IPS-18c (cell line): Measurements from ENCODE around the gene ING4.

Source experiments
- H3K4me3 ChIP-seq: 2 replicates; pipeline ENCODE4 v1.7.0; 2013; ENCODE audit warnings: low read depth, mild to moderate bottlenecking, low read length, moderate library complexity; ENCODE audit not compliant: insufficient read depth
- H3K9me3 ChIP-seq: one replicate; pipeline ENCODE4 v1.6.1; 2013; ENCODE audit warnings: mild to moderate bottlenecking, low read length, moderate library complexity; ENCODE audit not compliant: control insufficient read depth, insufficient read depth

ING4 gene

DNA sequence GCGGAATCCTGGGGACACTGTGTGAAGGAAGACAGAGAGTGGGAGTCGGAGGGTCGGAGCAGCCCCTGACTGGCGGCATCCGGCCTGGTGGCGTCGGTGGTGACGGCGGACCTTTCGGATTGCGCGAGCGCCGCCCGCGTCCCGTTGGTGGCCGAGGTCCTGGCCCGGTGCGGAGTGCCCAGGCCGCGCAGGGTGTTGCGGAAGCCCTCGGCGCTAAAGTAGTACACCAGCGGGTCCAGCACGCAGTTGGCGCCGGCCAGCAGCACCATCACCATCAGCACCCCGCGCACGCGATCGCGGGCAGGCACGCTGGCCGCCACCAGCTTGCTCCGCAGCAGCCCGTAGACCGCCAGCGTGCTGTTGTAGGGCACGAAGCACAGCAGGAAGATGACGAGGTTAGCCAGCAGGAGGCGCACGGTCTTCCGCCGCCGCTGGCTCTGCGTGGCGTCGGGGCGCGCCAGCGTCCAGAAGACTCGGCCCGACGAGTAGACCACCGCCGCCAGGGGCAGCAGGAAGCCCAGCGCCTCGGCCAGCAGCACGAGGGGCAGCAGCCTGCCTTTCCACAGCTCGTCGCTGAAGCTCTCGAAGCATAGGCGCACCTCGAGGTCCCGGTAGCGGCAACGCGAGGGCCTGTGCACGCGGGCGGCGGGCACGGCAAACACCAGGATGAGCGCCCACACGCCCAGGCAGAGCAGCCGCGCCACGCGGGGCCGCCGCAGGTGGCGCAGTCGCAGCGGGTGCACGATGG, 42.6 kb downstream of the ING4 start:
- Histone ChIP-seq H3K4me3 (no peak overlapping the region), H3K9me3 (no peaks in the 10 kb centered on the region)

DNA sequence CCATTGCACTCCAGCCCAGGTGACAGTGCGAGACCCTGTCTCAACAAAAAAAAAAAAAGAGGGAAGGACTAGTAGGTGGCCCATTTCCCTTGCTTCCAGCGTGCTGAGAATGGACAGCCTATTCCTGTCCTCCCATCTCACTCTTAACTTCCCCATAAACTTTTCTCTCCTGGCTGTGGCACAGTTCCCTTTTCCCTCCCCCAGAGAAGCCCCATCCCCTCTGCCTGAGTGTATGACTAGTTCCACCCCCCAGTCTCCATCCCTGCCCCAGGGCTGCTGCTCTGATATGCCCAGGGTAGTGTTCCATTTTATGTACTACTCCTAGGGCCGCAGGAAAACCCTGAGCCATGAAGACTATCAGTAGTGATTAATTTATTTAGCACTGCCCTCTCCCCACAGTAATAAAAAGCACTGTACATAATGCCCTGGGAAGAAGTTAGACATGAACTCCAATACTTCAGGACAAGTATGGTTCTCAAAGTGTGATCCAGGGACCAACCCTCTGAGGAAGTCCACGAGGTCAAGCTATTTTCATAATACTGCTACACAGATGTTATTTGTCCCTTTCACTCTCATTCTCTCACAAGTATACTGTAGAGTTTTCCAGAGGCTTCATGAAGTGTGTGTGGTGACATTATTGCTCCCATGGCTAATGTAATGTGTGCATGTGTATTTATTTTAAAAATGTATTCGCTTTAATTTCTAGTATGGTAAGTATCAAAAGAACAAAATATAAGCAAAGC, 44.3 kb downstream of the ING4 start:
- Histone ChIP-seq H3K4me3 (no peak overlapping the region), H3K9me3 (no peaks in the 10 kb centered on the region)

DNA sequence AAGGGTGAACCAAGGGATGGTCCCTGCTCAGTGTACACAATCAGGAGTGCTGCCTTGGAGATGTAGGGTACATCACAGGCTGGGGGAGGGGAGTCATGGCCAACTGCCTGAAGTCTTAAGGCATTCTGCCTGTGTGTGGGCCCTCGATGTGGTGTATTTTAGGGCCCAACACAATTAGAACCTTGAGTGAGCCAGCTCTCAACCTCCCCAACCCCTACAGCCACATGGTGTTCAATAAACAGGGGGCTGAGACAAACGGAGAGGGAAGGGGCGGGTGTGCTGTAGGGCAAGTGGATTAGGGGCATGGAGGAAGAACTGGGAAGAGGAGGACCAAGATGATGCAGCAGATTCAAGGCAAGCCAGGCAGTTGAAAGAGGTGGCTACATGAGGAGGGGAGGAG, 47.1 kb downstream of the ING4 start:
- Histone ChIP-seq H3K9me3 (no peaks in the 10 kb centered on the region), H3K4me3 (no peak overlapping the region)

DNA sequence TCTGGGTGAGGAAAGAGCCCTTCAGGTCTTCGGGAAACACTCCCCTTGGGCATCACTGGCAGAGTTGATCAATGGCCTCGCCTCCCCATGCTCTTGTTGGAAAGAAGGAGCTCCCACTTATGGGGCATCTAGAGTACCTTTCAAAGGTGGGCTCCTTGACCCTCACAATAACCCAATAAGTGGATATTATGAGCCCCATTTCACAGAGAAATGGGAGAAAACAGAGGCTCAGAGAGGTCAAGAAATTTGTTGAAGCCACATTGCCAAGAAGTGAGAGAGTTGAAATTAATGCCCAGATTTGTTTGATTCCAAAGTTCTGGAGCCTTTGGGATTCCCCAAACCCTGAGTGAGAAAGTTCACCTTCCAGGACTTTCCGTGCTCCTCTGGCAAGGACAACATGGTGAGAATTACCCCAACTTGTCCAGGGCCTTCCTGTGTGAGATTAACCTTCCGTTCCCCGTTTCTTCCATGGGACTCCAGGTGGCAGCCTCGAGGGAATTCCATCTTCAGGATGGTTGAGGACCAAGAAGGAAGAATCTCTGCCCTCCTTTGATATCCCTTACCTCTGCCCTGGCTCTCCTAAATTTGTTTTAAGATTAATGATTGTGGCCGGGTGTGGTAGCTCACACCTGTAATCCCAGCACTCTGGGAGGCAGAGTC, 48.3 kb downstream of the ING4 start:
- no peaks in the 10 kb centered on the region for H3K9me3 ChIP-seq
- no peak overlapping the region for H3K4me3 ChIP-seq

DNA sequence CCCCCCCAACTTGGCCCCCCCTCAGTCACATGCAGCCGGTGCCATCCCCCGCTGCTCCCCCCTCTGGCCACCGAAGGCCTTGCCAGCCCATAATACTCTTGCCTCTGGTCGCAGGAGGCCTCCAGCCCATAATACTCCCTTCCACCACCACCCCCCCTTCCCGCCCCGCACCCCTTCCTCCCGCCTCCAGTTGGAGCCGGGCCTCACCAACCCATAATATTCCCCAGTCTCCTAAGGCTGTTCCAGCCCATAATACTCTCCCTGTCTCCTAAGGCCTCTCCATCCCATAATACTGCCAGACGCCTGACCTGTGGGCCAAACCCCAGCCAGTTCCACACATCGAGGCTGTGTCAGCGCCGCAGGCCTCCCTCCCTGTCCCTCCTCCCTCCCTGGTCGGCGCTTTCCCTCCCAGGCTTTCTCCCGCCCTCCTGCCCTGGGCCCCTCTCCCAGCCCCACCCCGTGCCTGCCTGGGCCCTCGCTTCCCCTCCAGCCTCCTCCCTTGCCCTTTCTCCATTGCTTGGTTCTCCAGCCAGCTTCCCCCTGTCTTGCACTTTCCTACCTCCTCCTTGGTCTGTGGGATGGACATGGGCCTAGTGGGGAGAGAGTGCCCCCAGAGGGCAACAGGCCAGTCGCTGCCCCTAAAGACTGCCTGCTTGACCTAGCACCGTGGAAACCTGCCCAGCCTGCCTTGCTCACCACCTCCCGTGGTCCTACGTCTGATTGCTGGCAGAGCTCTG, 49.0 kb downstream of the ING4 start:
- H3K9me3 ChIP-seq, result no peaks in the 10 kb centered on the region
- peak overlapping the region; percentile 15; the same call in 1 of the 2 replicates for H3K4me3 ChIP-seq

DNA sequence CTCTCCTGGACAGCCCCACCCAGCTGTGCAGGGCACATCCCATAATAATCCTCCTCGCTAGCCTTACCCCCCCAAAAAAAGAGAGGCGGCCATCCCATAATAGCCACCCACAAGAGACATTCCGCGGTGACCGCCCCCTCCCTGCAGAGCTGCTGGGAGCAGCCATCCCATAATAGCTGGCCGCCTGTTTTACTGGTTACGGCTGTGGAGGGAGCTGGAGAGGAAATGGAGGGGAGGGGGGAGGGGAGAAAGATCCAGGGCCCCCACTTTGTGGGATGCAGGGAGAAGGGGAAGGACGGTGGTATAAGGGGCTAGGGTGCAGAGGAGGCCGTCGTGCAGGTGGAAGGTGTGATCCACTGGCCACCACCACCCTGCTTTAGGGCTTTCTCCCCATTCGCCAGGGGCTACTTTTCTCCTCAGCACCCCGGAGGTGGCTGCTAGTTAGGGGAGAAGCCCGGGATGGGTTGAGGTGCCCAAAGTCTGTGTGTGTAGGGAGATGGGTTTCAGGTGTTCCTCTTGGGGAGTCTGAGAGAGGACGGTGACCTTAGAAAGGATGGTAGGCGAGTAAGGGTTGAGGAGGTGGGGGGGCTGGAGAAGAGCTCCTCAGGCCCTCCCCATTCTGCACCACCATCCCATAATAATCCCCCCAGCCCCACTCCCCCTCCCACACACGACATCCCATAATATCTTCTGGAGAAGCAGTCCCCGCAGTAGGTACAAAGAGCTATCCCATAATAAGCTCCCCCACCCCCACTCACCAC, 49.7 kb downstream of the ING4 start:
- Histone ChIP-seq H3K4me3 (peak overlapping the region; percentile 40; the same call in 1 of the 2 replicates), H3K9me3 (no peaks in the 10 kb centered on the region)

DNA sequence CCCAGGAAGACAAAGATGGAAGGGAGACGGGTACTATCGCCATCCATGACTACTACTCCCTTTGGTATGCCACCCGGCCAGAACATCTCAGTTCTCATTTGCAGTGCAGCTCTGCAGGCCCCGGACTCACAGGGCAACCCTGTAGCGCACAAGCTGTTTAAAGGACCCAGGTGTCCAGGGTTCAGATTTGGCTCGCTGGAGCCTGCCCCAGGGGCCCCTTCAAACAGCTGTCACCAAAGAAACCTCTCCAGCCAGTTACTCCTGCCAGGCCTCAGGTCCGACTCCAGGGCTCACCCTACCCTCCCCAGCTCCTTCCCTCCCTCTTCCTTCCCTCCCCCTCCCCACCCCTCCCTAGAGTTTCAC, 50.3 kb downstream of the ING4 start:
- Histone ChIP-seq H3K4me3 (no peak overlapping the region; the same call in 1 of the 2 replicates), H3K9me3 (no peaks in the 10 kb centered on the region)

DNA sequence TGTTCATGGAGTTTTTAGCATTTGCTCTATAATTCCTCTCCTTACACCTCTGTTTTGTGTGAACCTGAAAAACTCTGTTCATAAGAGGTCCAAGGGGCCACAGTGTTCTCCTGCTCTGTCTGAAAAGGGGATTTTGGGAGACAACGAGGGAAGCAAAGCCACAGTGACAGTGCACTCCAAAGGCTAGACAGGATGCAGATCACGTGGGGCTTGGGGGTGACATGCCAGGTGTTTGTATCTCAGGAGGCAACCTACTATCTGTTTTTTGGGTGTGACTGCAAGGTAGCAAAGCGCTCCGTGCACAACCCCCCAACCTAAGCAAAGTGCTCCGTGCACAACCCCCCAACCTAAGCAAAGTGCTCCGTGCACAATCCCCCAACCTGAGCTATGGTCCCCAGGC, 50.7 kb downstream of the ING4 start:
- Histone ChIP-seq H3K9me3 (no peaks in the 10 kb centered on the region), H3K4me3 (no peak overlapping the region)

DNA sequence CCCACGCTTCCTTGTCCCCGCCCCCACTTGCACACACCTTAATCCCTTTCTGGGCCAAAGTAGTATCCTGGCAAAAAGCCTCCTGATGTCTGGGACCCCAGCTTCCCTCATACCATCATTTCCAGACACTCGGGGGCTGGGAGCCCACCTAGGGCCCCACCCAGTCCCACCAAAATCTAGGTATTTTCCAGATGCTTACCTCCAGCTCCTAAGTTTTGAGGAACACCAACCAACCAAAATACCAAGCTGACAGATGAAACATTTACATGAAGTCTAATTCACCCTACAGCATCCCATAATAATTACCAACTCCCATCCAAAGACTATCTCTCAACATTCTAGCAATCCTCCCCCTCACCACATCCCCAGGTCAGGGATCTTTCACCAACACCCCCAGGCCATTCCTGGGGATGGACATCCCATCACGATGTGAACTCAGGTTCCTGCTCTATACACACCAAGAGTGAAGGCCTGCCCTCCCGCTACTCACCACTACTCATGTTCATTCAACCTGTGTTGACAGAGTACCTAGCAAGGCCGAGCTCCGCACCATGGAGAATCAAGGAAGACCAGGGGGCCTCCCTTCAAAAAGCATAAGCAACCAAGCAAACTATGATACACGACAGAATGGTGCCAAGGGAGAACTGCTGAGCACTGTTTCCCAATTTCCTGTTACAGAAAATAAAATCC, 54.2 kb downstream of the ING4 start:
- no peaks in the 10 kb centered on the region for H3K9me3 ChIP-seq
- no peak overlapping the region for H3K4me3 ChIP-seq

DNA sequence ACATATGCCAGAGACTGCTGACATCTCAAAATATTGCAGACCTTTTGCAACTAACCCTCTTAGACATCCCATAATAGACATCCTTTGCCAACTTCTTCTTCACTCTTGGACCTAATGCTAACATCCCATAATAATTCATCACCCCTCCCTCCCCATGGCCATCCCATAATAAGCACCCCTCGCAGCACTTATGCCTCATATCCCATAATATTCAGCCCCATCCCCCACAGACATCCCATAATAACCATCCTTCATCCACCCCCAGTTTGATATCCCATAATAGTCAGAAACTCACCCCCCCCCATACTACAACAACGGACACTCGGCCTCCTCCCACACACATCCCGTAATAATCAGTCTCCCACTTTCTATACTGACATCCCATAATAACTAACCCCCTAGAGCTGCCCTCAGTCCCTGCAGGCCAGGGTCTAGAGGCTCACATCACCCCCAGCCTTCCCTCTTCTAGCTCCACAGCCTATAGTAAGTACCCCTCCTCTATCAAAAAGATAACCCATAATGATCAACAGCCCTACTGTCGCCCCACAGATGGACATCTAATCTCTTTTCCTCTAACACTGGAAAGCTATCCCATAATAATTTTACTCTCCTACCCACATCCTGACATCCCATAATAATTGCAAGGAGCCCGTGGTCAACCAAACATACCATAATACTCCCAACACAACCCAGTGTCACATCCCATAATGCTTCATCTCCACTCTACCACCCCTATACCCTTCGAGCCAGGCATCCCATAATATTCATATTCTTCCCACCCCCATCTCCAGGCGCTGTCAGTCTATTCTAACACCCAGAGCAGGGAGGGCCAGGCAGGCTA, 54.9 kb downstream of the ING4 start:
- Histone ChIP-seq H3K4me3 (no peak overlapping the region), H3K9me3 (no peaks in the 10 kb centered on the region)

DNA sequence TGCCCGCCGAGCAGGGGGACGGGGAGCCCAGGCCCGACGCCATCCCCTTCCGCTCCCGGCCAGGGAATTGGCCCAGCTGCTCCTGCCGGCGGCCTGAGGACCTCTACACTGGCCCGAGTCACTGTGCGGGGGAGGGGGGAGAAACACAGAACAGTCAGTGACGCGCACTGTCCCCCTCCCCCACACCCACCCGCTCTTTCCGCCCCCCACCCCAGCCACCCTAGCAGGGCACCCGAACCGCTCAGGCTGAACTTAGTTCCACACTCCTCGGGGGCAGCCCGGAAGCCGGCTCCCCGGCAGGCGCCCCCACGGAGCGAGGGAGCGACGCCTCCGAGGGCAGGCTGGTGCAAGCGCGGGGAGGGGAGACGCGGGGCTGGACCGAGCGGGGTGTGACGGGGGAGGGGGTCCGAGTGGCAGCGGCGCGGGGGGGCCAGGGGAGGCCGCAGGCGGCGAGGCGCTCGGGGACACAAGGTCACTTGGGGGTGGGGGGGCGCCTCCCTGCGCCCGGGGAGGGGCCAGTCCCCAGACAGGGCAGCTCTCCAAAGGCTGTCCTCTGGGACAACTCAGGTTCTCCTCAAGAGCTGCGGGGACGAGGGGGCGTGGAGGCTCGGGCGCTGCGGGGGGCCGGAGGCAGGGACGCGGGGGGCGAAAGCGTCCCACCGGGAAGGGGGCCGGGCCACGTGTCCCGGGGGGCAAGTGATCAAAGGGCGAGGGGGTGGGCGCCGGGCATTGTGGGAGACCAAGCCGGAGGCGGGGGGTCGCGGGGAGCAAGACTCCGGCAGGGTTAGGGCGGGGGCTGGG, 56.4 kb downstream of the ING4 start:
- Histone ChIP-seq H3K9me3 (no peaks in the 10 kb centered on the region), H3K4me3 (peak overlapping the region; percentile 76)

DNA sequence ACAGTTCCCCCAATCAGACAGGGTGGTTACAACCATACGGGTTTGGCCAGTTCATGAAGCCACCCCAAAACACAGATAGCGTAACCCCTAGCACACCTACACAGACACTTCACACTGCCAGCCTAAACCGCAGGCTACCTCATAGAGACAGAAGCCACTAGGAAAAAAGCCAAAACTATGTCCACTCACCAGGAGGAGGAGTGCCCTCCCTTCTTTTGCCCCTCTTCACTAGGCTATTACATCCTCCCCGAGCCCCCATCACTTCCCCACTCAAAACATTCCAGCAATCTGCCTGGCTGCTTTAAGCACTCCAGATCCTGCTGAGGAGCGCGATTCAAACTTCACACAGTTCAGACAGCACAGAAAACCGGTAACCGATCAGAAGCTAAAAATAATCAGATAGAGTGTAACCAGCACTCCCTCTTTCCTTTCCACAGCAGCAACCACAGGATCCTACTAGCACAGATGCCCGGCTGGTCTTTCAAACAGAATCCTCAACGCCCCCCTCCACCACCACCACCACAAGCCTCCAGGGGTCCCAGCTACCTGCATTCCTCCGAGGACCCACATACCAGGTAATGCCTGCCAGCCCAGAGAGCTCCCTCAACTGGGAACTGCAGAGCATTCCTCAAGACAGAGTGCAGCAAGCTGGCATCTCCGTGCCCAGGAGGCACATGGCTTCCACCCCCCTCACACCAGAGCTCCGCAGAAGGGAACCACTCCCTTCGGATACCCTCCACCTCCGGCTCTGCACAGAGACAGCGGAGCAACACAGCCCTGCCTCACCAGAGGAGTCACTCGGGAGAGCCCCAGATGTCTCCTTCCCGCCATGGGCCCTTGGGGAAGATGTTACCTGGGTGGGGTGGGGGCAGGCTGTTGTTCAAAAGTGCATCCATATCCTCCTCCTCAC, 57.2 kb downstream of the ING4 start:
- Histone ChIP-seq H3K4me3 (peak overlapping the region; percentile 76), H3K9me3 (no peaks in the 10 kb centered on the region)

DNA sequence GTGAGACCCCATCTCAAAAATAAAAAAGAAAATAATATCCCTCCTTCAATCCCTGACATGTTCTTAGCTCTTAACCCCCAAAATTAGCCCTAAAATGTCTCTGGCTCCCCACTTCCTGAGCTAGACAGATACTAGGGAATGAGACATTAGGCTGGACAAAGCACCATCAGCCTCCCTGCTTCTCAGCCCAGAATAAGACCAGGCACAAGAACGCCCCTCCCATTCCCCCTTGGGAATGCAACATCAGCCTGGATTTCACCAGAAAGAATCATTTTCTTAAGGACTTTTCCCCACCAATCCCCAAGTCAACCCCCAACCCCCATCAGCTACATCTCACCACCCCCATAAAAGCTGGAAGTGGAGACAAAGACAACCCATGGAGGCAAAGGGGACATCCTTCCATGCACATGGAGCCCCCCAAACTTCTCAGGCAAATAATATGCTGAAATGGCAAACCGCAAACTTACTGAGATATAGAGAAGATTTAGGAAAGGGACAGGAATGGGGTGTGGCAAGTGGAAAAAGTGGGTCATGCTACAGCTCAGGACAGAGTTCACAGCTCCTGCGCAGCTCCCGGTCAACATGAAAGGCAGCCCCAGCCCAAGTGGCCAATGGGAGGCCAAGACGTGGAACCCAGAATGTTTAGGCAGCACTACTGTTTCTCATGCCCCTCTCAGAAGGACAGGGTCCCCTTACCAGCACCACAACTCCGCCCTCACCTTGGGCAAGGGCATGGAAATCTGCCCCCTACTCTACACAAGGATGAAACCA, 58.5 kb downstream of the ING4 start:
- H3K9me3 ChIP-seq, result no peaks in the 10 kb centered on the region
- peak overlapping the region; percentile 28; the same call in 1 of the 2 replicates for H3K4me3 ChIP-seq
